Mononuclear cell (primary cell): ENCODE data around the gene DHX30. TPM values are rescaled to one million over a fixed set of nuclear protein-coding genes. Genes with fewer than 3 reads are reported as not detected.

ENCODE experiments used
- total RNA-seq: library from RNA; depleted of rRNA; stranded (reverse); fragments of >200 nt; gene quantifications from one replicate; pipeline ENCODE4 v1.2.3, GENCODE V29; 2012

Gene DHX30
- total RNA-seq, 1 donor, result 49.1 TPM

Other genes with a start within 250 kb of the DHX30 start
- 0.10 TPM for gene CSPG5, start 224.3 kb upstream of the DHX30 start, total RNA-seq
- gene SMARCC1, start 21.2 kb upstream of the DHX30 start, total RNA-seq, result 57.0 TPM
- 17.9 TPM for gene MAP4, start 213.3 kb downstream of the DHX30 start, total RNA-seq